H7 (cell line): ENCODE results near the gene U2AF1L4. TPM values are rescaled to one million over a fixed set of nuclear protein-coding genes. Genes with fewer than 3 reads are reported as not detected.

Experiments
- DNase-seq: peaks from one replicate; pipeline ENCODE4 v3.0.0; 2012
- H3K27me3 ChIP-seq: 2 replicates; pipeline ENCODE4 v1.6.0; 2011; ENCODE audit warnings: mild to moderate bottlenecking, low read length; ENCODE audit not compliant: control insufficient read depth, insufficient read depth
- H3K36me3 ChIP-seq: replicated peaks from 2 replicates; pipeline ENCODE4 v1.5.1; 2011; ENCODE audit warnings: low read length; ENCODE audit not compliant: control insufficient read depth, insufficient read depth
- H3K4me3 ChIP-seq: 2 replicates; pipeline ENCODE4 v1.5.1; 2011; ENCODE audit warnings: low read depth, mild to moderate bottlenecking, control low read depth, low read length, moderate library complexity; ENCODE audit not compliant: insufficient read depth
- total RNA-seq: library from RNA; depleted of rRNA; stranded (reverse); fragments of >200 nt; shearing (Covaris generic); gene quantifications from 2 replicates; pipeline ENCODE4 v1.2.3, GENCODE V29; 2014

U2AF1L4 gene
- total RNA-seq, 1 experiment from 2014 or later: 11.6 TPM

GRCh38 chr19:35755550-35756376 lies 10.5 kb upstream of the U2AF1L4 start:
- H3K36me3 ChIP-seq: no peaks in the 10 kb centered on the region; the same call in none of the 2 replicates
- peak overlapping the region; percentile 47 for H3K4me3 ChIP-seq
- H3K27me3 ChIP-seq: peaks cover 13% of the 10 kb centered on the region
- peak; percentile 81 for DNase-seq

GRCh38 chr19:35755131-35755549 lies 9.9 kb upstream of the U2AF1L4 start:
- Histone ChIP-seq H3K4me3 (peak overlapping the region; percentile 47), H3K36me3 (no peaks in the 10 kb centered on the region; the same call in none of the 2 replicates)

GRCh38 chr19:35754370-35755130 lies 9.3 kb upstream of the U2AF1L4 start:
- Histone ChIP-seq H3K4me3 (no peak overlapping the region), H3K36me3 (no peaks in the 10 kb centered on the region; the same call in 1 of the 2 replicates), H3K27me3 (peaks cover 13% of the 10 kb centered on the region)
- DNase-seq: no peak

More at GRCh38 chr19:35755131-35755549, 9.9 kb upstream of the U2AF1L4 start:
- peaks cover 13% of the 10 kb centered on the region for H3K27me3 ChIP-seq
- no peak for DNase-seq

GRCh38 chr19:35753634-35754369 lies 8.6 kb upstream of the U2AF1L4 start:
- no peak overlapping the region for H3K4me3 ChIP-seq
- no peak for DNase-seq
- H3K27me3 ChIP-seq: peaks cover 13% of the 10 kb centered on the region
- no peaks in the 10 kb centered on the region for H3K36me3 ChIP-seq

GRCh38 chr19:35752746-35753350 lies 7.6 kb upstream of the U2AF1L4 start:
- no peak for DNase-seq
- Histone ChIP-seq H3K4me3 (no peak overlapping the region), H3K27me3 (peaks cover 13% of the 10 kb centered on the region), H3K36me3 (no peaks in the 10 kb centered on the region)

GRCh38 chr19:35751839-35752745 lies 6.9 kb upstream of the U2AF1L4 start:
- H3K36me3 ChIP-seq: no peaks in the 10 kb centered on the region
- no peak for DNase-seq
- no peak overlapping the region for H3K4me3 ChIP-seq
- peaks cover 13% of the 10 kb centered on the region for H3K27me3 ChIP-seq

- peaks cover 2% of the 10 kb centered on the region for H3K27me3 ChIP-seq
- peaks cover 1% of the 10 kb centered on the region; the same call in 1 of the 2 replicates for H3K36me3 ChIP-seq
- DNase-seq: no peak
- no peak overlapping the region for H3K4me3 ChIP-seq
Observed at GRCh38 chr19:35750167-35750566, 4.9 kb upstream of the U2AF1L4 start.

- peaks cover 1% of the 10 kb centered on the region; the same call in 1 of the 2 replicates for H3K36me3 ChIP-seq
- peak; percentile 96 for DNase-seq
- H3K4me3 ChIP-seq: peak within 1 kb of the TSS; percentile 79
- no peaks in the 10 kb centered on the region for H3K27me3 ChIP-seq
Observed at GRCh38 chr19:35748106-35749020, 3.1 kb upstream of the U2AF1L4 start, which contains the start of gene LIN37. LIN37 (plus strand) TSS chr19:35748576; CDS start chr19:35748725, 149 bp downstream.

- no peak for DNase-seq
- Histone ChIP-seq H3K4me3 (no peak overlapping the region), H3K36me3 (peaks cover 1% of the 10 kb centered on the region), H3K27me3 (no peaks in the 10 kb centered on the region)
Observed at GRCh38 chr19:35746531-35746930, 1.3 kb upstream of the U2AF1L4 start.

GRCh38 chr19:35746087-35746462 lies 857 bp upstream of the U2AF1L4 start:
- Histone ChIP-seq H3K4me3 (peak overlapping the region; percentile 79), H3K27me3 (no peaks in the 10 kb centered on the region), H3K36me3 (peaks cover 1% of the 10 kb centered on the region)
- DNase-seq: no peak

- Histone ChIP-seq H3K4me3 (peak overlapping the region; percentile 69), H3K36me3 (peaks cover 1% of the 10 kb centered on the region), H3K27me3 (no peaks in the 10 kb centered on the region)
- peak; percentile 92 for DNase-seq
Observed at GRCh38 chr19:35744430-35745327, 539 bp downstream of the U2AF1L4 start.
